NCI-H510A treated with DMSO at 0.1 percent for 48 hours (cell line): ENCODE results near the gene NPTN.

Experiments
- DNase-seq: peaks from one replicate; lab custom pipeline; 2025; lab: John Stamatoyannopoulos, UW

NPTN gene

GRCh38 chr15:73631915-73632669, 1.1 kb downstream of the NPTN start:
- no peak for DNase-seq

GRCh38 chr15:73630921-73631362, 2.2 kb downstream of the NPTN start:
- DNase-seq: no peak

- peak; percentile 29 for DNase-seq
Measured at GRCh38 chr15:73629798-73630429, 3.3 kb downstream of the NPTN start.

- DNase-seq: peak; percentile 26
Measured at GRCh38 chr15:73628976-73629797, 4.0 kb downstream of the NPTN start.

GRCh38 chr15:73628102-73628501, 5.1 kb downstream of the NPTN start:
- DNase-seq: no peak

- no peak for DNase-seq
Measured at GRCh38 chr15:73626072-73626471, 7.1 kb downstream of the NPTN start.

- no peak for DNase-seq
Measured at GRCh38 chr15:73624530-73624929, 8.7 kb downstream of the NPTN start.

GRCh38 chr15:73621286-73621826, 11.8 kb downstream of the NPTN start:
- no peak for DNase-seq

GRCh38 chr15:73620078-73620477, 13.1 kb downstream of the NPTN start:
- no peak for DNase-seq

- no peak for DNase-seq
Measured at GRCh38 chr15:73617913-73618312, 15.3 kb downstream of the NPTN start.

GRCh38 chr15:73617301-73617831, 15.8 kb downstream of the NPTN start:
- DNase-seq: no peak

- DNase-seq: no peak
Measured at GRCh38 chr15:73608941-73609340, 24.2 kb downstream of the NPTN start.

GRCh38 chr15:73608475-73608874, 24.7 kb downstream of the NPTN start:
- DNase-seq: no peak

GRCh38 chr15:73607843-73608242, 25.3 kb downstream of the NPTN start:
- DNase-seq: no peak

GRCh38 chr15:73607405-73607804, 25.8 kb downstream of the NPTN start:
- DNase-seq: no peak

GRCh38 chr15:73605759-73606436, 27.3 kb downstream of the NPTN start:
- no peak for DNase-seq

- no peak for DNase-seq
Measured at GRCh38 chr15:73604477-73604876, 28.7 kb downstream of the NPTN start.

- DNase-seq: no peak
Measured at GRCh38 chr15:73602992-73603391, 30.2 kb downstream of the NPTN start.

- no peak for DNase-seq
Measured at GRCh38 chr15:73602446-73602843, 30.7 kb downstream of the NPTN start.

- DNase-seq: peak; percentile 65
Measured at GRCh38 chr15:73601451-73602445, 31.4 kb downstream of the NPTN start.
